ENCODE data around the gene RITA1.

DNA sequence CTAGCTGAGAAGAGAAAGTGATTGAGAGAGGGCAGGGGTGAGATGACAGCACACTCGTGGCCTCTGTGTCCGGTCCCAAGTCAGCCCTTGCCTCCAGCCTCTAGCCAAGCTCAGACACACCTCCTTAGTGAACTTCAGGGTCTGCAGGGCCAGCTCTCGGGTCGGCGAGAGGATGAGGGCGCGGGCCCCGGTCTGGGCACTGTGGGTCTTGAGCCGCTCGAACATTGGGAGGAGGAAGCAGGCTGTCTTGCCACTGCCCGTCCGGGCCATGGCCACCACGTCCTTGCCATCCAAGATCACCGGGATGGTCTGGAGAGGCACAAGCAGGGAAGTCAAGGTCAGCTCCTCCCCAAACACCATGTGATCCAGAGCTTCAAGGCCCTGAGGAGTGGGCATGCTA is 6.5 kb upstream of the RITA1 start:
- TF ChIP-seq, protein P1, sequence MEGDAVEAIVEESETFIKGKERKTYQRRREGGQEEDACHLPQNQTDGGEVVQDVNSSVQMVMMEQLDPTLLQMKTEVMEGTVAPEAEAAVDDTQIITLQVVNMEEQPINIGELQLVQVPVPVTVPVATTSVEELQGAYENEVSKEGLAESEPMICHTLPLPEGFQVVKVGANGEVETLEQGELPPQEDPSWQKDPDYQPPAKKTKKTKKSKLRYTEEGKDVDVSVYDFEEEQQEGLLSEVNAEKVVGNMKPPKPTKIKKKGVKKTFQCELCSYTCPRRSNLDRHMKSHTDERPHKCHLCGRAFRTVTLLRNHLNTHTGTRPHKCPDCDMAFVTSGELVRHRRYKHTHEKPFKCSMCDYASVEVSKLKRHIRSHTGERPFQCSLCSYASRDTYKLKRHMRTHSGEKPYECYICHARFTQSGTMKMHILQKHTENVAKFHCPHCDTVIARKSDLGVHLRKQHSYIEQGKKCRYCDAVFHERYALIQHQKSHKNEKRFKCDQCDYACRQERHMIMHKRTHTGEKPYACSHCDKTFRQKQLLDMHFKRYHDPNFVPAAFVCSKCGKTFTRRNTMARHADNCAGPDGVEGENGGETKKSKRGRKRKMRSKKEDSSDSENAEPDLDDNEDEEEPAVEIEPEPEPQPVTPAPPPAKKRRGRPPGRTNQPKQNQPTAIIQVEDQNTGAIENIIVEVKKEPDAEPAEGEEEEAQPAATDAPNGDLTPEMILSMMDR (IDR thresholded peaks at IDR 0.05; ENCODE audit: low read depth, low read length) = no peak
- TF ChIP-seq EZH2phosphoT487 (IDR thresholded peaks at IDR 0.05; ENCODE audit: low read depth) = no peak

Data from OCI-LY3 (cell line).